Measurements from ENCODE around the gene GRWD1.

GRWD1 gene

DNA sequence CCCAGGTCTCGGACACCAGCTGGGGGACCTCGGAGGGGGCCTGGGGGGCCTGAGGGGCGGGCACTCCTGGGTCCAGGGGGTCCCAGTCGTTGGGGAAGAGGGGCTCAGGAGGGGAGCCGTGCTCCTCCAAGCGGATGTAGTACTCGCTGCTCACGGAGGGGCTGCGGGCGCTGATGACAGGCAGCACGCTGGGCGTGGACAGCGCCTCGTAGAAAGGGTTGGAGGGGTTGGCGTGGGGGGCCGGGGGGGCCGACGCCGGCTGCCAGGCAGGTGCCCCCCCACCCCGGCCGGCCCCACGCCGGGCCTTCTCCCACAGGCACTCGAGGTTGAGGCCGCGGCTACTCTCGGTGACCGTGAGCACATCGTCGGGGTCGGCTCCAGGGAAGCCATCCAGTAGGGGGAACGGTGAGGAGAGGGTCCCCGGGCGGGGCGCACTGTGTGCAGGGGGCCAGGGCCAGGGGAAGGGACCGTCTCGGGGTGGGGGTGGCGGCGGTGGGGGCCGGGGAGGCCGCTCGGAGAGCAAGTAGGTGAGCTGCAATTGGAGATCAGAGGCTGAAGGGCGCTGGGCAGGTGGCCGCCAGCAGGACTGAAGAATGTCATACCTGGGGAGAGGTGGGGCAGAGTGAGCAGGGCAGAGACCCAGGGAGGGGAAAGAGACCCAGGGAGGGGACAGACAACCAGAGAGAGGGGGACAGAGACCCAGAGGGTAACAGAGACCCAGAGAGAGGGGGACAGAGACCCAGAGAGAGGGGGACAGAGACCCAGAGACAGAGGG lies 53.7 kb downstream of the GRWD1 start:
- no peak for DNase-seq

DNA sequence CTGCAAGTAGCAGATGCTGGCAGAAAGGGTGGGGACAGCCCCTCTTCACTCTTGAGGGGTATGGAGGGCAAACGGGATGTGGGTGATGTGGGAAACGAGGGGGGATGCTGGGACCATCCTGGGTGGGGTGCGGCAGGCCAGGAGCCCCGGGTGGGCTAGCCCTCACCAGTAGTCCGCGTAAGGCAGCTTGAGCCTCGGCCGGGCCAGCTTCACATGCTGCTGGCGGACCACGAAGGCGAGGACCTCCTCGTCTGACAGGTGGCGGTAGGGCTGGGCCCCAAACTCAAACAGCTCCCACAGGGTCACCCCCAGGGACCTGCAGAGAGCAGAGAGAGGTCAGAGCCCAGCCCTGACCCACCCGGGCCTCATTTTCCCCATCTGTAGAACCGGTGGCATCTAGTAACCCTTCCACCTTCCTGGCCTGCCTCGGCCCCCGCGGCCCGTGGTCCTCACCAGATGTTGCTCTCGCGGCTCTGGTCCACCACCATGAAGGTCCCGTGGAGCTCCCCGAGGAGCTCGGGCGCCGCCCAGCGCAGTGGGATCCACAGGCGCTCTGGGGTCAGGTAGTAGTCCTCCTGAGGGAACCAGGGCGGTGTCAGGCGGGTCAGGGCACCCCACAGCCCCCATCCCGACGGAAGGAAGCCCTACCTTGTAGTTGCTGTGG lies 55.2 kb downstream of the GRWD1 start:
- no peak for DNase-seq

DNA sequence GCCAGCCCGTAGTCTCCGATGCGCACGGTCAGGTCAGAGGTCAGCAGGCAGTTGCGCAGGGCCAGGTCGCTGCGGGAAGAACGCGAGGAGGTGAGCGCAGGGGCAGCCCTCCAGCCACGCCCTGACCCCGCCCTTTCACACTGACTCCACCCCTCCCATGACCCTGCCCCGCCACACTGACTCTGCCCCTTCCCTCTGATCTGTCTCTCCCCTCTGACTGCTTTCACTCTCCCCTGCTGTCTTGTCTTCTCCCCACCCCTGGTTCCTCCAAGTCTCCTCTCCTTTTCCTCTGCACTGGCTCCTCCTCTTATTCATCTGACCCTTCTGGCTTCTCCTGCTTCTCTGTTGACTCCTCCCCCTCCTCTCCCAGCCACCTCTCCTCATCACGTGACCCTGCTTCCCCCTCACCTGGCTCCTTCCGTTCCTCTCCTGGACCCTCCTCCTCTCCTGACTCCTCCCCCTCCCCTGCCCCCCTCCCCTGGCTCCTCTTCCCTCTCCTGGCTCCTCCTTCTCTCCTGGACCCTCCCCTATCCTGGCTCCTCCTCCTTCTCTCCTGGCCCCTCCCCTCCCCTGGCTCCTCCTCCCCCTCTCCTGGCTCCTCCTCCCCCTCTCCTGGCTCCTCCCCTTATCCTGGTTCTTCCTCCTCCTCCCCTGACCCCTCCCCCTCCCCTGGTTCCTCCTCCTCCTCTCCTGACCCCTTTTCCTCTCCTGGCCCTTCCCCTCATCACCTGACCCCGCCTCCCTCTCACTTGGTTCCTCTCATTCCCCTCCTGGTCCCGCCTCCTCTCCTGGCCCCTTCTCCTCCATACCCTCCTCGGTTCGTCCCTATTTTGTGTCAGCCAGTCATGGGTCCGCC lies 55.9 kb downstream of the GRWD1 start:
- peak; percentile 94 for DNase-seq

DNA sequence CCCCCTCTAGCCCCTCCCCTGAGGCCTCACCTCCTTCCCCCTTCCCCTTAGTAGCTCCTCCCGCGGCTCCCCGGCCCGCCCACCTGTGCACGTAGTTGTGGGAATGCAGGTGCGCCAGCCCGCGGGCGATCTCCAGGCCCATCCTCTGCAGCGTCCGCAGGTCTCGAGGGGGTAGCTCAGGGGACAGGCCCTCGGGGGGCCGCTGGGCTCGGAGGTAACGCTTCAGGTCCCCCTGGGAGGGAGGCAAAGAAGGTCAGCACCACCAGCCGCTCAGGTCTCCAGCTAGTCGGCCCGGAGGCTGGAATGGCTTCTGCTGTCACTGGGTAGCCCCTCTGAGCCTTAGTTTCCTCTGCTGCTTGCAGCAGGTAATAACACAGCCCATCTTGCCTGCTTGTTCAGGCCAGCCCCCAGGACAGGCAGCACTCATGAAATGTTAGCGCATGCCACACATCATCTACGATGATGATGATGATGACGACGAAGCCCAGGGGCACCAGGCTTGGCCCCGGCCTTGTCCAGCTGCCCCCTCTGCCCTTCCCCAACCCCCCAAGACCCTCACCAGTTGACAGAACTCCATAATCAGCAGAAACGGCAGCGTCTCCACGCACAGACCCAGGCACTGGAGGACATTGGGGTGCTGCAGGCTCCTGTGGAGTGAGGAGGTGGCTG lies 56.7 kb downstream of the GRWD1 start:
- DNase-seq, result no peak

DNA sequence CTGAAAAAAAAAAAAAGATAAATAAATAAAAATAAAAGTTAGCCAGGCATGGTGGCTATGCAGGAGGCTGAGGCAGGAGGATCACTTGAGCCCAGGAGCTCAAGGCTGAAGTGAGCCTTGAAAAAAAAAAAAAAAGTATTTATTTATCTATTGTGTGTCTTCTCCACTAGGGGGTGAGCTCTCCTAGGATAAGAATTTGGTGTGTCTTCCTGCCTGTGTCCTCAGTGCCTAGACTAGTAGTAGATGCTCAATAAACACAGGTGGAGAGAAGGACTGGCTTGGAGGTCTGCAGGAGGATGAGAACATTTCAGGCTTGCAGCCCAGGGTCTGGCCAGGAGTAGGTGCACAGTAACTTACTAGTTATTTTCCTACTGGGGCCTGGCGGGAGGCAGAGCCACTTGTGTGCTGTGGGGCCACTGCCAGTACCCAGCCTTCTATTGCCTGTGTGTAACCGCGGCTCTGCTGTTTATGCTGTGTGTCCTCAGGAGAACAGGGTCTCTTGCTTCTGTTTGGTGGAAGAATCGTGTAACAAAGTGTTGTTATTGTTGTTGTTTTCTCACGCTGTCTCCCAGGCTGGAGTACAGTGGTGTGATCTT lies 60.5 kb downstream of the GRWD1 start:
- peak; percentile 25 for DNase-seq
